DND-41 (cell line): ENCODE data around the gene TAS2R30.

Experiments
- EZH2 ChIP-seq: IDR thresholded peaks from 3 replicates; pipeline ENCODE4 v1.6.1; 2012; ENCODE audit warnings: borderline replicate concordance, low read depth, mild to moderate bottlenecking, moderate library complexity, low read length, inconsistent platforms; ENCODE audit not compliant: severe bottlenecking
- TF ChIP-seq, protein P1 (sequence below): IDR thresholded peaks from 2 replicates; pipeline ENCODE4 v1.5.1; 2012; ENCODE audit warnings: borderline replicate concordance, low read length, moderate library complexity, mild to moderate bottlenecking; ENCODE audit not compliant: poor library complexity, severe bottlenecking; ENCODE audit errors: extremely low read depth

DNA sequence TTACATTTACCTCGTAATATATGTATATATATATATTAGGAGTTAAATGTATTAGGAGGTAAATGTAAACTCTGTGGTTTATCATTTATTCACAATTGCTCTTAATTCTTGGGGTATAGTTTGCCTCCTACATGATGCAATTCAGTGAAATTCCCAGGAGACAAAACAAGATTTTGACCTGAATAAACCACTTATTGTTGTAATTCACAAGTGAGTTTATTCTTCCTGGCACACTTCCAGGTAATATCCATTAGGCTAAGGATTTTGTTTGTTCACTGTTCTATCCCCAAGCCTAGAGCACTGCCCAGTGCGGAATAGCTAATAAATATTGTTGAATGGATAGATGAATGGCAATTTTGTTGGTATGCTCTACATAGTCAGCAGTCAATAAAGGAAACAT, 39.6 kb upstream of the TAS2R30 start:
- TF ChIP-seq, protein P1, sequence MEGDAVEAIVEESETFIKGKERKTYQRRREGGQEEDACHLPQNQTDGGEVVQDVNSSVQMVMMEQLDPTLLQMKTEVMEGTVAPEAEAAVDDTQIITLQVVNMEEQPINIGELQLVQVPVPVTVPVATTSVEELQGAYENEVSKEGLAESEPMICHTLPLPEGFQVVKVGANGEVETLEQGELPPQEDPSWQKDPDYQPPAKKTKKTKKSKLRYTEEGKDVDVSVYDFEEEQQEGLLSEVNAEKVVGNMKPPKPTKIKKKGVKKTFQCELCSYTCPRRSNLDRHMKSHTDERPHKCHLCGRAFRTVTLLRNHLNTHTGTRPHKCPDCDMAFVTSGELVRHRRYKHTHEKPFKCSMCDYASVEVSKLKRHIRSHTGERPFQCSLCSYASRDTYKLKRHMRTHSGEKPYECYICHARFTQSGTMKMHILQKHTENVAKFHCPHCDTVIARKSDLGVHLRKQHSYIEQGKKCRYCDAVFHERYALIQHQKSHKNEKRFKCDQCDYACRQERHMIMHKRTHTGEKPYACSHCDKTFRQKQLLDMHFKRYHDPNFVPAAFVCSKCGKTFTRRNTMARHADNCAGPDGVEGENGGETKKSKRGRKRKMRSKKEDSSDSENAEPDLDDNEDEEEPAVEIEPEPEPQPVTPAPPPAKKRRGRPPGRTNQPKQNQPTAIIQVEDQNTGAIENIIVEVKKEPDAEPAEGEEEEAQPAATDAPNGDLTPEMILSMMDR, result no peak
- no peak for TF ChIP-seq EZH2
